NCI-H1417 treated with DMSO at 0.1 percent for 48 hours (cell line): Measurements from ENCODE around the gene ARL14EPL.
"Not testable (repeated sequence)": the region's sequence is repeated elsewhere in the genome, so short reads cannot be mapped to it uniquely, and the experiment has no call there.

Experiments used
- DNase-seq: peaks from one replicate; lab custom pipeline; 2025; lab: John Stamatoyannopoulos, UW

Gene ARL14EPL

GRCh38 chr5:116046823-116047222 lies 14.6 kb downstream of the ARL14EPL start:
- no peak for DNase-seq

GRCh38 chr5:116058346-116058936 lies 26.2 kb downstream of the ARL14EPL start:
- no peak for DNase-seq

DNA sequence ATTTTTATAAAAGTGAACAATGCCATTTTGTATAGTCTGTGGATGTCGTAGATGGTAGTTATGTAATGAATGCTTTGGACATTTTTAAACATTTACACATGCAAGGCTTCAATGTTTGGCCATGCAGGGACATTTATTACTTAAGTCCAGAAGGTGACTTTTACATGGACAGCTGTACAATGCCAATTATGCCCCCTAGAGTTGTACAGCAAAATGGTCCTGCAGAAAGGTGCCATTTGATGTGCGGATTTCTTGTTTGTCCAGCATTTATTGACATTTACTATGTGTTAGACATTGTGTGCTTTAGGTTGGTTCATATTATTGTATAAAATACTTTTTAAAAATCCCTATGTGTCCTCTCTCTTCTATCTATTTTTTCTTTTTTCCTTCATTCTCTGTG lies 30.1 kb downstream of the ARL14EPL start:
- no peak for DNase-seq

- DNase-seq: no peak
Measured at GRCh38 chr5:116063950-116064349, 31.7 kb downstream of the ARL14EPL start.

- DNase-seq: no peak
Measured at GRCh38 chr5:116068028-116068632, 35.9 kb downstream of the ARL14EPL start.

DNA sequence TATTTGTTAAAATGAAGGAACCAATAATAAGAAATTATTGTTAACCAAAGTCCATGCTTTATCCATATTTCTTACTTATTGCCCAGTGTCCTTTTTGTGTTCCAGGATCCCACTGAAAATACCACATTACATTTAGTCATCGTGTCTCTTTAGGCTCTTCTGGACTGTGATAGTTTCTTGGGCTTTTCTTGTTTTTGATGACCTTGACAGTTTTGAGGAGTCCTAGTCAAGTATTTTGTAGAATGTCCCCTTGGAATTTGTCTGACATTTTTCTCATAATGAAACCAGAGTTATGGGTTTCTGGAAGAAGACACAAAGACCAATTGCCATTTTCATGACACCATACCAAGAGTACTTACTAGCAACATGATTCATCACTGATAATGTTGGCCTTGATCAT lies 38.9 kb downstream of the ARL14EPL start:
- no peak for DNase-seq

DNA sequence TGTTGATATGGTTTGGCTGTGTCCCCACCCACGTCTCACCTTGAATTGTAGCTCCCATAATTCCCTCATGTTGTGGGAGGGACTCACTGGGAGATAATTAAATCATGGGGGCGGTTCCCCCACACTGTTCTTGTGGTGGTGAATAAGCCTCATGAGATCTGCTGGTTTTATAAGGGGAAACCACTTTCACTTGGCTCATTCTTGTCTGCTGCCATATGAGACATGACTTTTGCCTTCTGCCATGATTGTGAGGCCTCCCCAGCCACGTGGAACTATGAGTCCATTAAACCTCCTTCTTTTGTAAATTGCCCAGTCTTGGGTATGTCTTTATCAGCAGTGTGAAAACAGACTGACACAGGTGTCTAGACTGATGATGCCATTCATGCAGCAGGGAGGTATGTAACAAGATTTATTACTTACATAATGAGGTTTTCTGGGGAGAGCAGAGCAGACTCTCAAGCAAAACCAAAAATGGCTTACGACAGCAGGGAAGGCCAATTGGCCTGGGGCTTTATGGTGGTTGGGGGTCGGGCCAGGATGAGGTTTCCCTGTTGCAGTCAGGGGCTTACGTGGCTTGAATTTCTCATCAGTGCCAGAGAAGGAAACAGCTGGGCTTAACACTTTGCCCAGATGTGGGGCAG lies 43.0 kb downstream of the ARL14EPL start:
- no peak for DNase-seq

DNA sequence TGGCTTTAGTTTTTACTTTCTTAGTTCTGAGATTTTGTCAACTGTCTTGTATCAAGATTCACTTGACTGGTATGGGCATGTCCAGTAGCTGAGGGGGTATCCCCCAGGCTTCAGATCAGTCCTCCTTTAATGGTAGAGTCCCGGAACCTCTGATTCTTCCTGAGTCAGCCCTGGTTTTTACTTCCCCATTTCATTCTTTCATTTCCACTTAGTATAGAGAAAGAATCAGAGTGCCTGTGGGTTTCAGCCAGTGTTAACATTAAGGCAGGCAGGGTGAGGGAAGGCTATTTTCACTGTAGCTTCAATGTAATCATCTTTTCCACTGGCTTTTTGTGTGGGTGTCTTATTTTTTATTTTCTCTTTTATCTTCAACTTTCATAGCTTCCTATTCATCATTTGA lies 44.2 kb downstream of the ARL14EPL start:
- no peak for DNase-seq

DNA sequence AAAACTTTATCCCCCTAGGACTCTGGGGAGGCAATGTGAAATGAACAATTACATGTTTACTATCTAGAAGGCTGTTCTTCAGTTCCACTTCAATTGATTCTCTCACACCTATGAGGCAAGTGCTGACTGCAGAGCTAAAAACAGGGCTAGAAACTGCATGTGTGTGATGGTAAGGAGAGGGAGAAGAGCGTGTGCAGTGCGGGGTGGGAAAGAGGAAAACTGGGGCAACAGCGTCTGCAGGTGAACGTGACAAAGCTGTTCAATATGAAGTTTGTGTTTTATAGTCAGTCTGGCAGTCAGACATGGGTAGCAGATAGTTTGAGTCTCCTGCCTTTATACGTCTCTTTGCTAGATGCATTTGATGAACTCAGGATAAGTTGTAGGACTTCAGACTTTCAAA lies 45.9 kb downstream of the ARL14EPL start:
- DNase-seq: no peak

DNA sequence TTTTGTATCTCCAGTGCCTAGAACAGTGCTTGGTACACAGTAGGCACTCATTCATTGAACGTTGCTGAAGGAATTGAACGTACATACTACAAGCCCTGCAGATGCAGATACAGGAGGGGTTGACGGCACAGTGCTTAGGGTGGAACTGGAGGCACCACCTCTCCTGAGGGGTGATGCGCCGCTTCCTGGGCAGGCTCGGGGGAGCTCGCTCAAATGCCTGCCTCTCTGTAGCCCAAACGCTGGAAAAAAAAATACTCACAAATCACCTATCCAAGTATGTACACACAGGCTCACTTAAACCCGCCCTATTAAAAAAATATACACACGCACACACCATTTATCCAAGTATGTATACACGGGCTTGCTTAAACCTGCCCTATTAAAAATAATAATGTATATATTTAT lies 52.0 kb downstream of the ARL14EPL start:
- DNase-seq: peak; percentile 4

GRCh38 chr5:116084871-116085715 lies 52.8 kb downstream of the ARL14EPL start, which contains the start of gene COMMD10:
COMMD10 (plus strand) TSS chr5:116085025.
- DNase-seq: no peak

DNA sequence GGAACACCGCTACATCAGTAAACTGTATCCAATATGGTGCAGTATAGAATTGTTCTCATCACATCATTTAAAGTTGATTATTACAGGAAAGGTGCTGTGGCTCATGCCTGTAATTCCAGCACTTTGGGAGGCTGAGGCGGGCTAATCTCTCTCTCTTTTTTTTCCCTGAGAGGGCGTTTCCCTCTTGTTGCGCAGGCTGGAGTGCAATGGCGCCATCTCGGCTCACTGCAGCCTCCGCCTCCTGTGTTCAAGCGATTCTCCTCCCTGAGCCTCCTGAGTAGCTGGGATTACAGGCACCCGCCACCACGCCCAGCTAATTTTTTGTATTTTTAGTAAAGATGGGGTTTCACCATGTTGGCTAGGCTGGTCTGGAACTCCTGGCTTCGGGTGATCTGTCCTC lies 54.0 kb downstream of the ARL14EPL start:
- DNase-seq: not testable (repeated sequence)

- DNase-seq: no peak
Measured at GRCh38 chr5:116088062-116088461, 55.8 kb downstream of the ARL14EPL start.

DNA sequence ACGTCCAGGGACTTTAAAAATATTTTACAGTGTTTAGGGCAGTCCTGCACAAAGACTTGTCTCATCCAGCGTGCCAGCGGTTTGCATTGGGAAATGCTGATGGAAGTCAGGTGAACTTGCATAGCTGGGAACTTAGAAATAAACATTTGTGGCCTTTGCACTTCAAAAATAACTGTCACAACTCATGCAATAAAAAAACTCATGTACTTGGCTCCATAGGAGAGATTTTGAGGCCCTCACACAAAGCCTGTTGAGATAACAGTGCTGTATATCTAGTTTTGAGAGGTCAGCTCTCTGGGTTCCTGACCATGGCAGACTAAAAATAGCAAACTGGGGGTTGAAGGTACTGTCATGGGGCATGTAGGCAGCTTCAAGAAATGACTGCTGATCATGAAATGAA lies 58.0 kb downstream of the ARL14EPL start:
- DNase-seq: no peak

GRCh38 chr5:116091416-116091815 lies 59.1 kb downstream of the ARL14EPL start:
- DNase-seq: no peak

GRCh38 chr5:116097301-116097700 lies 65.0 kb downstream of the ARL14EPL start:
- no peak for DNase-seq

GRCh38 chr5:116098998-116099397 lies 66.7 kb downstream of the ARL14EPL start:
- DNase-seq: no peak

- DNase-seq: not testable (repeated sequence)
Measured at GRCh38 chr5:116104941-116105340, 72.7 kb downstream of the ARL14EPL start.
